Embryonic facial prominence (tissue), 1 donor: ENCODE results near the gene CACNA1D.

Experiments used
- DNase-seq: peaks from one replicate; pipeline ENCODE4 v3.0.0-alpha.2; 2016; ENCODE audit errors: extremely low spot score

Gene CACNA1D

DNA sequence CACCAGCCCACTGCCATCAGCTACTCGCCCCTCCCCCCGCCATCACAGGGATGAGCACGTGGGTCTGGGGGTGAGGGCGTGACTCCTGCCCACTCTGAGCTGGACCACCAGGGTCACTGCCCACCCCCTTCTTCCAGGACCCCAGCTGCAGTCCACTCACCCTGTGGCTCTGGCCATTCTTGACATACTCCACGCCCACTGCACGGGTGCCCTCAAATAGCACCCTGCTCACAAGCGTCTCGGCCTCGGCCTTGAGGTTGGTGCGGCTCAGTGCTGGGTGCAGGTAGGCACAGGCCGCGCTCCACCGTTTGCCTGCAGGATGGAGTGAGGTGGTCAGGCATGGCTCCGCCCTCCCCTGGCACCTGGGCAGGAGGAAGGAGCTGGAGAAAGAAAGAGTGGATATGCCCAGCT lies 327.9 kb downstream of the CACNA1D start:
- no peak for DNase-seq

DNA sequence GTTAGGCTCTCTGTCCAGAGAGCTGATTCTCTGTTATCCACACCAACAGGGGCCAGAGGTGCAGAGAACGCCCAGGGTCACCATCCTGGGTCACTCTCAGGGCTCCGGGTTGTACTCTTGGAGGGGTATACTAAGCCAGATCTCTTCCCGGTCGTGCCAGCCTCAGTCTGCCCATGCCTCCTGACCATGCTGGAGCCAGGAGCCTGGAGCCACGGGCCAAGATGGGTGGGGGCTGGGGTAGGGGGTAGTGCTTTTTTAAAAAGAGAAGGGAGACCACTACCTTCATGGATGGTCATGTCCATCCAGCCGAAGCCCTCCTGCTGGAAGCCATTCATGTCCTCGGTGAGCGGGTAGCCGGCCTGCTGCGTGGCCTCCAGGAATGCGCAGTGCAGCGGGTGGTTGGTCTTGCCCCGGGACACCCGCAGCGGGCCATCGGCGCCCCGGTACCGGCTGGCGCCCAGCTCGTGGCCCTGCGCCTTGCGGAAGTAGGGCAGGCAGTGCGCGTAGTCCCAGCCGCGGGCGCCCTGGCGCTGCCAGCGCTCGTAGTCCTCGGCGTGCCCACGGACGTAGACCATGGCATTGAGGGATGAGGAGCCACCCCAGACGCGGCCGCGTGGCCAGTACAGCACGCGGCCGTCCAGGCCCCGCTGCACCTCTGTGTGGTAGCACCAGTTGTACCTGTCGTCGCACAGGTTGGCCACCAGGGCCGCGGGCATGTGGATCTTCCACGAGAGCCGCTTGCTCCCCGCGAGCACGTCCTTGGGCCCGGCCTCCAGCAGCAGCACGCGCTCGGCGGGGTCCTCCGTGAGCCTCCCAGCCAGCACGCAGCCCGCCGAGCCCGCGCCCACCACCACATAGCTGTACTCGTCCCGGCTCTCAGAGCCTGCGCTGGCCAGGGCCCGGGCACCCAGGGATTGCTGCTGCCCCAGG lies 328.9 kb downstream of the CACNA1D start:
- no peak for DNase-seq

DNA sequence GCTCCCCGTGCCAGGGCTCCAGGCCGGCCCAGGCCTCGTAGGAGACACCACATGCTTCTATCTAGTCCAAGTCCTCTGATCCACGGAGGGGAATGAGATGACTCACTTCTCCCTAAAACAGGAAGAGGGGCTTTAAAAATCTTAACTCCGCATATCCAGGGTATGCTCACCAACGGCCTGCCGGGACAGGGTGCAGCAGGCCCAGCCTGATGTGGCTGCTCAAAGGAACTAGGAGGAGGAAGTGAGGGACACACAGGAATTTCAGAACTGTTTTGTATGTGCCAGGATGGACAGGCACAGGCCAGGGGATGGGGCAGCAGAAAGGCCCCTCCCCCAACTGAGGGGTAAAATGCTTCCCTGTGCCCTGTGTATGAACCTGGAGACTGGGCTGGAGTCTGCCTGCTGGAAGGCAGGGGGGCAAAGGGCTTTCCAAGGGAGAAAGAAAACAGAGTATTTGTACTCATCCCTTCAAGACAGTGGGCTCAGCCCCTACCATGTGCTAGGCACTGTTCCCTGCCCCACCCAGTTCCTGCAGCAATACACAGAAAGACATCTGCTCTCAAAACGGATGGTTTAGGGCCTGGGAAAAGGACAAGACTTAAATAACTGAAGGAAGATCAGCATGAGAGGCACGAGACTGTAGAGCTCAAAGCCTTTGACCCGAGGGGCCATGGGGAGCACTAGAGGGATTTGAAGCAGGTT lies 329.7 kb downstream of the CACNA1D start:
- DNase-seq, result no peak

DNA sequence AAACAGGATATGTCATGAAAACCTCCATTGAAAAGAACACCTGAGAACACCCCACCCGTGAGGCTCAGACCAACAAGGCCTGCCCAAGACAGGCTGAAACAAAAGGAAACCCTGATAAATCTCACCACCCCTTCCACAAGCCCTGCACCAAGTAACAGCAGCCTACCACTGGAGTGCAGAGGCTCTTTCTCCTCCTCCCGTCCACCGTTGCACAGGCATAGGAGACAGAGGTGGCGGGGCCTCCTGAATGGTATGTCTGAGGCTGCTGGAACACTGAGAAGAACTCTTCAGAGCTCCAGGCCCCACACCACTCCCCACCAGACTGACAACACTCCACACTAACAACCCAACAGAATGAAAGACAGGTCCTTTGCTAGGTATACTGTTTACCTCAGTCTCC lies 330.4 kb downstream of the CACNA1D start:
- DNase-seq, result no peak

DNA sequence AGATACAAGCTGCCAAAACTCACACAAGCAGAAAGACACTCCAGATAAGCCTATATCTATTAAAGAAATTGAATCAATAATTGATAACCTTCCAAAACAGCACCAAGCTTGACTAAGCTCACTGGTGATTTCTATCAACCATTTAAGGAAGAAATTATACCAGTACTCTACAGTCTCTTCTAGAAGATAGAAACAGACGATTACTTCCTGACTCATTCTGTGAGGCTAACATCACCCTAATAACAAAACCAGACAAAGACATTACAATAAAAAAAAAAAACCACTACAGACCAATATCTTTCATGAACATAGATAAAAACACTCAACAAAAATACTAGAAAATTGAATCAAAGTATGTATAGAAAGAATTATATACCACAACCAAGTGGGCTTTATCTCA lies 331.6 kb downstream of the CACNA1D start:
- DNase-seq, result no peak

DNA sequence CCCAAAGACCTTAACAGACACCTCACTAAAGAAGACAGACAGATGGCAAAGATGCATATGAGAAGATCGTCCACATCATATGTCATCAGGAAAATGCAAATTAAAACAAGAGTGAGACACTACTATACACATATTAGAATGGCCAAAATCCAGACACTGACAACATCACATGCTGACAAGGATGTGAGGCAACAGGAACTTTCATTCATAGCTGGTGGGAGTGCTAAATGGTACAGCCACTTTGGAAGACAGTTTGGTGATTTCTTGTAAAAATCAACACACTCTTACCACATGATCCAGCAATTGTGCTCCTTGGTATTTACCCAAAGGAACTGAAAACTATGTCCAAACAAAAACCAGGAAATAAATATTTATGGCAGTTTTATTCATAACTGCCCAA lies 334.2 kb downstream of the CACNA1D start:
- DNase-seq, result no peak

DNA sequence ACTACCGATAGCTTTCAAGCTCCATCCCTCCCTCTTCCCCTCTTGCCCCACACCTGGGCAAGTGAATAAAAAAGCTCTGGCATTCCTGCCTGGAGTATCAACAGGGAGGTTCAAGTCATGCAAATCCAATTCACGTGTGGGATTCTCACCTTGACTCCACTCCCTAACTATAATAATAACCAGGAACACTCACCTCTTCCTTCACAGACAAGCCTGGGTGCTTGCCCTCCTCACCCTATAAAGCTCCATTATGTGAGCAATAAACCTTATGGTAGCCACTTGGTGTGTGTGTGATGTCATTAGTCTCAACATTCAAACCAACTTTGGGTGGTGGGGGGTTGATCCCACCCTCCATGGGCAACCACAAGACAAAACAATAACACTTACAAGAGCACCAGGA lies 335.2 kb downstream of the CACNA1D start:
- DNase-seq, result no peak

DNA sequence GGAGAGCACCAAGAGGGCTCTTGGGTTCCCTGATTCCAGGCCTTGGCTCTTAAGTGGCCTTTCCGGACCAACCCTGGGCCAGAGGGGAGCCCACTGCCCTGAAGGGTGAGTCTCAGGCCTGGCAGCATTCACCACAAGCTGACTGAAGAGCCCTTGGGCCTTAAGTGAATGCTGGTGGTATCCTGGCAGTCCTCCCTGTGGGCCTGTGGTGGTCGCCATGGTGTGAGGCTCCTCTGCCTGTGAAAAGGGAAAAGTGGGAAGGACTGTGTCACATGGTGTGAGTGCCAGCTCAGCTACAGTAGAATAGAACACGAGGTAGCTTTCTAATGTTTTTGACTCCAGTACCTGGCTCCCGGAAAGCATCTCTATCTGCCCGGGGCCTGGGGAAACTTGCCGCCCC lies 336.5 kb downstream of the CACNA1D start:
- no peak for DNase-seq

DNA sequence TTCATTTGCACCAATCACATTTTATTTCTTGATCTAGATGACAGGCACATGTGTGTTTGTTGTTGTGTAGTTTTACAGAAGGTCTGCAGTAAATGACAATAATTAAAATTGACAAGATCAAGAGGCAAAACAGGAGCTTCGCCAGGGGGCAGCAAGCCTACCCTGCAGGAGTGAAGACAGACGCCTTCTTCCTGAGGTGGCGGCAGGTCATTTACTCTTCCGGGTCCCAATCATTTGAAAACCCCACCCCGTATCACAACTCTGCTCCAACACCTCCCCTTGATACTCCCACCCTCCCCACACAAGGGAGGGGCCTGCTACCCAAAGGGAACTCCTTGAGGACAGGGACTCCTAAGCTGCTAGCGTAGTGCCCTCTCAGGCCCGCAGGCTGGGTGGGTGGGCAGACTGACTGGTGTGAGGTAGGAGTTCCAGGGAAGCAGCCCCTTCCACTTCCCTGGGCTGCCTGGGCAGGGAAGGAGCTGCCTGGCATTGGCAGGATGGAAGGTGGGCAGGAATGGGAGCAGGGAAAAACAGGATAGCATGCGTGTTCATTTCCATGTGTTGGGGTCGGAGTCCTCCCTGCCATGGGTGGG lies 338.7 kb downstream of the CACNA1D start:
- DNase-seq, result no peak

DNA sequence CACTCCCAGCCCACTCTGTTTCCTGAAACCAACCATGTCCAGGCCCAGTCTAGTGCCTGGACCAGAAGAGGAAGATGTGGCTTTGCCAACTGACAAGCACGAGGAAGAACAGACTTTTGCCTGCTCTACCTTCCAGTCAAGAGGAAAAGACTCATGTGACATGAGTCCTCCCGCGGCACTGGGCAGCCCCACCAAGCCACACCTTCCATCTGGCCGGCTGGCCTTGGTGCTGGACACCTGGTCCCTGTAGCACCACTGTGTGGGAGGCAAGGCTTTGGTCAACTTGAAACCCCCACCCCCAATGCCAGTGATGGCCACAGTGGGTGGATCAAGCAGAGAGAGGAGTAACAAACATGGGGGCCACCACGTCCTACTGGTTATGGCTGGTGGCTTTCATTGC lies 339.3 kb downstream of the CACNA1D start:
- no peak for DNase-seq

DNA sequence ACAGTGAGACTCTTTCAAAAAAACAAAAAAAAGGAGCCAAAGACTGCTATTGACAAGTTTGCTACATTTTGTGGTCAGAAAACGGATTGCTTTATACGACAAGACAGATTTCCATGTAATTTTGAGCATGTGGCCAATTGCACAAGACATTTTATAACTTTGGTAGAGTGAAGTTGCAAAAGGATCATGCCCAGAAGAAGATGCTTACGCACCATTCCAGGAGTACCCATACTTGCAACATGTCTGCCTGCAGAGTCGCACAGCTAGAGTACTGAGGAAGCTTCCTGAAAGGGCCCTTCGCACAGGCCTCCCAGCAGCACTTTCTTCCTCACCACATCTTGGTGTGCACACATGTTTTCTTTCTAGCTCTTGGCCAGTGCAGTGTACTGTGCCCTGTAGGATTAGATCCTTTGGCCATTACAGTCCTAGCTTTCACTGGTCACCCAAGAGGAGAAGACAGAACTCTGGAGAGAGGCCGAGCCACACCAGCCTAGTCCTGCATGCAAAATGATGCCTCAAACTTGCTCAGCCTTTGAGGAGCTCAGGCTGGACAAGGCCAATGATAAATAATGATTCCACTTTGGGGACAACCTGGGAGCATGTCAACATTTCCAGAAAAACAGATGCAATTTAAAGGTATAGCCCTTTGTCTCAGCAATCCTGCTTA lies 340.2 kb downstream of the CACNA1D start:
- DNase-seq, result no peak

DNA sequence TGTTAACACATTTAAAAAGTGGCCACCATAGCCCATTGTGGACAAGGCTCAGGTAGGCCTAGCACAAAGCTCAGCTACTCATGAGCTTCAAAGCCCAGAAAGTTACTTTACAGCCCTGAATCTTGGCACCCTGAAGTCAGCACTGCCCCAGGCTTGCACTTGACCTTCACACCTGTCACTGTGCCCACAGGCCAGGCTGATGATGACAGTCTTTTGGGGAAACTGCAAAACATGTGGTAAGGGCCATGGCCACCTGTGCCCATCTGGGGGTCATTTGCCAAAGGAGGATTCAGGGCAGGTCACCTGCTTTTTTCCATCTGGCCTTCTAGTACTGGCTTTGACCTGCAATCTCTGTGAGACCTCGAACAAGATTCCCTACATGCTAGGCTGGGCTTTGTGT lies 340.8 kb downstream of the CACNA1D start:
- DNase-seq, result no peak

DNA sequence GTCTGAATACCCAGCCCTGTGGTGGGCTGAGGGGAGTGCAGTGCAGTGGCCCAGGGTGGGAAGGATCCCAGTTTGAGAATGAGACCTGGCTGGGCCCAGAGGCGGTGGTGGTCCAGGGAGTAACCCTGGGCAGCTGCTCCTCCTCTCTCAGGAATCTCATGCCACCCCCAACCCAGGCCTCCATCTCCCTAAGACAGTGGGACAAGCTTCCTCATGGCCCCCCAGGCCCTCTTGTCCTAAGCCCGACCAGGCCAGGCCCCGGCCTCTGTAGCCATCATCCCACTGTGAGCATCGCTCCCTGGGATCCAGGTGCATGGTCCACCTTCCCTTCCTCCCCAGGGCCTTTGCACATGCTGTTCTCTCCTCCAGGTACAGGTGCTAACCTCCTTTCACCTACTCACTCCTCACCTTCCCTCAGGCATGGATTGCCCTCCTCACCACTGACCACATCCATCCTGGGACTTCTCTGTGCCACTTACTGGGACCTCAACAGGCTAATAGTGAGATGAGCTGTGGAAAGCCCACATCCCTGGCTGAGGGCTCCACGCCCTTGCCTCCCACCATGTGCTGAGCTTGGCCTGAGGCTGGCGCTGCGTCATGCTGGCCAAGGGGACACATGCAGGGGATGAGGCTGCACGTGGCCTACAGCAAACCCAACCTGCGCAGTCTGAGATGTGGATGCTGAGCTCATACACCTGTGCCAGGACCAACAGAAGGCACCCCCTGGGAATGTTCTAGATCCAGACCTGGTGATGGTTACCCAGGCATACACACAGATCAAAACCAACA lies 341.9 kb downstream of the CACNA1D start:
- DNase-seq, result no peak

DNA sequence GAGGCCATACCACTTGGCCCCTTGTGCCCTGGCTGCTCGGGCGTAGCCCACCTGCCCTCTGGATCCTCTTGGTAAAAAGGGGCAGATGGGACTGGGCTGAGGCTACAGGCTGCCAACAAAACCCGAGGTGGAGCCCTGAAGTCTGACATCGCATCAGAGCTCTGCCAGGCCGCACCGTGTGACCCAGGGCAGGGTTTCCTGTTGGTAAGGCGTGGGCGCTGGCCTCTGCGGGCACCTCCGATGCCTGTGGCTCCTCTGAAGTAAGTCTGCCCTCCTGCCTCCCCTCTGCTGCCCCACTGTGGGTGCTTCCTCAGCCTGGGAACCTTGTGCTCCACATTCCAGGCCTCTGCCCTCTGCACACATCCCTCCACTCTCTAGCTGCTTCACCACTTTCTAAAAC lies 342.9 kb downstream of the CACNA1D start:
- DNase-seq, result no peak

DNA sequence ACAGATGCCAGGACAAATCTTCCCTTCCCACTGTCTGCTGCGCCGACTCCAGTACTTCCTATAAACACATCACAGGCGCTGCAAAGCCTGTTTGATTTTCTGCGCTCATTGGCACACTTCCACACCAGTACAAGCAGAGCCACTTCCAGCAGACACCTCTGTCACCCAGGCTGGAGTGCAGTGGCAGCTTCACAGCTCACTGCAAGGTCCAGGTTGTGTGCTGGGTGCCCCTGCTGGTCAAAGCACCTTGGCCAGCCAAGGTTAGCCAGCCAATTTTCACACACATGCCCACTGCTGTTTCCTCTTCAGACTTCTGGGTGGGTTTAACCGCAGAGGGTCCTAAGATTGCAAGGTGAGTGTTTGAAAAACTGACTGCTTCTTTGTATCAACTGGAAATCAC lies 346.9 kb downstream of the CACNA1D start:
- no peak for DNase-seq

DNA sequence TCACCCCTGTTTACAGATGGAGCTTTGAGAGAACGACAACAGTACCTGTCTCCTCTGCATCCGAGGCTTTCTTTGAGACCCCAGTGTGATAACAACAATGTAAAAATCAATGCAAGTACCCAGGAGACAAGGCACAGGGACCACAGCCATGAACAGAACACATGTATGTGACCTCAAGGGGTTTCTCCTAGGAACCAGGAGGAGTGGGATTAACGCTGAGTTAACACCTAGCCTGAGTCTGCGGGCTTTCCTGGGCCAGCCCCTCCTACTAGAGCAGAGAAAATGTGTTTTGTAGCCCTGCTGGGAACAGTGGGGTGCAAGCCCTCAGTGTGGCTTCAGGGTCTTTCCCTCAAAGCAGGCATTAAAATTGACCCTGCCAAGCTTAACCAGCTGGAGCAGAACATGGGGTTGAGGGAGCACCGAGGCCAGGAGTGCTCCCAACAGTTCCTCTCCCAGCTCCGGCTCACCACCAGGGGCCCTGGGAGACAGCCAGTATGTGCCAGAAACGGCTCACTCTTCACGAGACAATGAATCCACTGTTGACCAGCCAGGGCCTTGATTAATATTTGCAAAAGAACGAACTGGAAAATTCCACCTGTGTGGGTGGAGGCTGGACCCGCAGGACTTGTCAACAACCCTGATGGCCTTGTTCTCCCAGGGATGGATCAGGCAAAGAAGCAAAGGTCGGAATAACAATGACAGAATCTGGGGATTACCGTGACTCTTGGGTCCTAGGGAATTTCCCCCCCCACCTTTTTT lies 348.2 kb downstream of the CACNA1D start:
- DNase-seq, result no peak

DNA sequence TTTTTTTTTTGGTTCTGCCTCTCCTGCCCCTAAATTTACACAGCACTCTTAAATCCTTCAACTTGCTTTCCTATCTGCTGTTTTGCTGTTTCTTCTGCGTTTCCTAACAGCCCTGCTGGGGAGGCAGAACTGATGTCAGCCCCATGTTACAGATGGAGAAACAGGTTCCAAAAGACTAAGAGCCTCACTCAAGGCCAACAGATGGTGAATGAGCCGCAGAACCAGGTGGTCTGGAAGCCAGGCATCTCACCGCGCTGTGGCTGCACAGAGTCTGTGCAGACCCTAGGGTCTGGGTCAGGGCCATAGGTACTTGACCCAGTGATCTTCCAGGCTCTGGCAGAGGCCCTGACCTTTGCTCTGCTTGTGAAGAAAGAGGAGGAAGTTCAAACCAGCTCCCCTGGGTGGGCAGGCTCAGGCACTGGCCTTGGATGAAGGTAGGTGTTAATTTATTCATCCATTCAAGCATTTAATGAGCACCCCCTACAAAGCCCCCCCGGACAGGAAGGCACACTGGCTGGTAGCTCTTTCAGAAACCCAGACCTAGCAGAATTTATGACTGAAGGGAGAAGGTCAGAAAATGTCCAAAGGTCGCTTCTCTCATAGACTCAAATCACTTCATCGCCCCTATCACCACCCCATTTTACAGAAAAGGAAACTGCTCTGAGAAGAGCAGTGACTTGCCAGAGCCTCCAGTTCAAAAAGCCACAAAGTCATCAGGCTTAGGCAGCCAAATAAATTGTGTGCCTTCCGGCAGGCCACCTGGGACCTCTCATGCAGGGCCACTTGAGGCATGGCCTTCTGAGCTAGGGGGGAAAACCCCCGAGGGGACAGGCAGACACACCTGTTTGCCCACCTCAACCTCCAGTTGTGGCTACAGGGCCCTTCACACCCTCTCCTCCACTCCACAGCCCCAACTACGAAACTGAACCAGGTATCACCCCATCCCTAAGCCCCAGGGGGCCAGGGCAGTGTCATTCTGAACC lies 349.1 kb downstream of the CACNA1D start:
- DNase-seq, result no peak

DNA sequence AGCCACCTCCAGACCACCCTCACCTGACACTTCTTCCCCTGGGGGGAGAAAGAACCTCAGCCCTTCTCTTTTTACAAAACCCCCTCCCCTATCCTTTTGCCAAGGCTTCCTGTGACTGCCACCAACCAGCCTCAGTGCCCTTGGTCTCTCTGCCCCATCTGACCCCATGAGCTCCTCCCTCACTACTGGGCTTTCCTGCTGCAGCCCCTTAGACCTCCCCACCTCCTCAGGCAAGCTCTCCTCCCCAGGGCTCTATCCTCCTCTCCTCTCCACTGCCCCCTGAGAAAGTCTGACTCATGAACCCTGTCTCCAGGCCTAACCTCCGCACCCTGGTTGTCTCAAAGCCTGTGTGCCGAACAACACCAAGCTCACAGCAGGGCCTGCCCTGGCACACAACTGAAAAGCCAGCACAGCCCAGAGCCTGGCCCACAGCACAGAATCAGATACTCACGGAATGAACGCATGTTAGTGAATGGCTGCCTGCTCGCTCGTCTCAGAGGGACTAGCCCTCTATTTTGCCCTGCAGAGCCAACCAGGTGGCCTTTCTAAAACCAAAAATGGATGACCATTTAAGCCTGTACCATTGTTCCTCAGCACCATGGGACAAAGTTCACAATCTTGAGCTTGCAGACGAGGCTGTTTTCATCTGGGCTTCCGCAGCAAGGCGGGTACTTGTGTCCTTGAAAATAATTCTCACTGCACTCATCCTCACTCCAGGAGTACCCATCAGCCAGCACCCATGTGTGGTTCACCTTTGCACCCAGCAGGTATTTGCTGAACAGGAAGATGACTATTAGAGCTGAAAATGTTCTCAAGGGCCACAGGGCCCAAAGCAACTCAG lies 350.1 kb downstream of the CACNA1D start:
- no peak for DNase-seq
